NCI-H1048 (cell line): ENCODE data around the gene MAP4K1.

Experiments
- DNase-seq: peaks from one replicate; lab custom pipeline; 2025; lab: John Stamatoyannopoulos, UW

MAP4K1 gene

DNA sequence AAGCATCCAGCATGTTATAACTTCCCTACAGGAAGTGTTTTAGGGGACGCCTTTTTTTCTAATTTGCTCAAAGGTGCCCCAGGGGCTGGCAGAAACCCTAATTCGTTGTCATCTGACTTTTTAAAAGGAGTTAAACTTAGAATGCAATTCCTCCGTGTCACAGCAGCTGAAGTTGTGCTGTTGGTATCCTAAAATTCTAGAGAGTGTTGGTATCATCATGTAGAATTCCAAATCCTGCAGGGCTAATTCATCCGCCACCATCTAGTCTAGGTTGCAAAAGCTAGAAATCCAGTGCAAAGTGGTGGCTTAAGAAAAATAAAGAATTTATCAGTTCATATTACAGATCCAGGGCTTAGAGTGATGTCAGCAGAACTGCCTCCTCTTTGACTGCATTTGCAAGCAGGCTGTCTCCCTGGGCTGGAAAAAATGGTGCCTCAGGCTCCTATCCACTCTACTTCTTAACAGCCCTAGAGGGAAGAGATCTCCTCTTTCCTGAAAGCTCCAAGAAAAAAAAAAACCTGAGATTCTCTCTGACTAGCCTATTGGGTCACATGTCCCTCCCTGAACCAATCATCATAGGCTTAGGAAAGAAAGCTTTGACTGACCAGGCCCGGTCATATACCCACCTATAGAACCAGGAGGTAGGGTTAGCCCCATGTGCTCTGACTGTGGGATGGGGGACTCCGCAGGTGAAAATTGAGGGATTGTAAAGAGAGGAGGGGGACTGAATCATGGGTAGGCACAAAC lies 73.0 kb downstream of the MAP4K1 start:
- peak; percentile 29 for DNase-seq

DNA sequence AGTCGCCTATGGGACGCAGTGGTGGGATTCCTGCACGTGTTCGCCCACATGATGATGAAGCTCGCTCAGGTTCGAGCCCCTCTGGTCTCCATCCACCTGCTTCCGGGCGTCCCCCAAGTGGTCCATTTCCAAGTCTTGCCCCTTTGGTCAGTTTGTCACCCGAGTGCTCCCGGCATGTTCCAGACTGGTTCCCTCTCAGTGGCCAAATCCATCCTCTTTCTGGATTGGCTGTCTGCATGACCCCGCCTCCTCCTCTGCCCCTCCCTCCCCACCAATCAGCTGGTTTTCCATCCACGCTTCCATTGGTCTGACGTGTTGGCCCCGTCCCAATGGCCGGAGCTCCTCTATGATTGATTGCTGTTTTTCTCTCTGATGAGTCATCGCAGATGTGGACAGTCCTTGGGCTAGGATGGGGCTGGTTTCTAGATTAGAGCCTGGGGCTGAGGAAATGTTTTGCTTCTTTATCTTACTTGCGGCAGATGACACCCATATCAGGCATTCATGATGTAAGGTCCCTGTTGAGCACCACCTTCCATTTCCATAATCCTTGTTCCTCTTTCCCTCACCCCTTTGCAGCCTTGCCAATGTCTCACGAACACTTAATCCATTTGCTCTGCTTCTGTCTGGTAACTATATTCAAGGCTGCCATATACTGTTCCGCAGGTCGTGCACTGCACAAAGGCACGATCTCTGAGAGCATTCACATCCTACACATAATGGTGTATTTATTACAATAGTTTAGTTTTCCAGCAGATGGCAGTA lies 73.8 kb downstream of the MAP4K1 start:
- peak; percentile 57 for DNase-seq

DNA sequence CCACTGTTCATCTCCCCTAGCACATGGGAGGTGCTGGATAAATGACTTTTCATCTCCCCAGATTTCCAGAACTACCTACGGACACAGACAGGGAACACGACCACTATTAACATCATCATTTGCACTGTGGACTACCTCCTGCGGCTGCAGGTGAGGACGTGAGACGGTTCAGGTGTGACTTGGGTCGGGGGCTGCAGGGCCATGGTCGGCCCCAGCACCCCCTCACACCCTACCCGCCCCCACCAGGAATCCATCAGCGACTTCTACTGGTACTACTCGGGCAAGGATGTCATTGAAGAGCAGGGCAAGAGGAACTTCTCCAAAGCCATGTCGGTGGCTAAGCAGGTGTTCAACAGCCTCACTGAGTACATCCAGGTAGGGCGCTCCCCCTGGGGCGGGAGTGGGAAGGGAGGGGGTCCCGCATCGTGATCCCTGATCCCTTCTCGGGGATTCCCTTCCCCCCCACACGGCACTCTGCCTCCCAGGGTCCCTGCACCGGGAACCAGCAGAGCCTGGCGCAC lies 74.4 kb downstream of the MAP4K1 start:
- DNase-seq: no peak

DNA sequence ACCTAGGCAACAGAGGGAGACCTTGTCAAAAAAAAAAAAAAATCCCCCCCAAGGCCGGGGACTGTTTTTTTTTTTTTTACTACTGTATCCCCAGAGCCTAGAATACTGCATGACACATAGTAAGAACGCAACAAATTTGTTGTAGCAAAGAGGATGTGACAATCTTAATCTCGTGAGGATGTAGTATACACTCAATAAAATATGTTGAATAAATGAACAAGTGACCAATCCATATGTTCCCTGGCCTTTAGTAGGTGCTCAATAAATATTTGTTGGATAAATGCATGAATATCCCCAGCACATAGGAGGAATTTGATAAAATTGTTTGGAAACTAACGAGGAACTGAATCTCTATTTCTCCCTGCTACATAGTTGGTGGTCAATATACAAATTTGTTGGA lies 75.7 kb downstream of the MAP4K1 start:
- no peak for DNase-seq

GRCh38 chr19:38539751-38540150 lies 78.0 kb downstream of the MAP4K1 start:
- DNase-seq: no peak

GRCh38 chr19:38538793-38539528 lies 78.8 kb downstream of the MAP4K1 start:
- DNase-seq: no peak

GRCh38 chr19:38538386-38538785 lies 79.4 kb downstream of the MAP4K1 start:
- no peak for DNase-seq
